Measurements from ENCODE around the gene TMCC2.

DNA sequence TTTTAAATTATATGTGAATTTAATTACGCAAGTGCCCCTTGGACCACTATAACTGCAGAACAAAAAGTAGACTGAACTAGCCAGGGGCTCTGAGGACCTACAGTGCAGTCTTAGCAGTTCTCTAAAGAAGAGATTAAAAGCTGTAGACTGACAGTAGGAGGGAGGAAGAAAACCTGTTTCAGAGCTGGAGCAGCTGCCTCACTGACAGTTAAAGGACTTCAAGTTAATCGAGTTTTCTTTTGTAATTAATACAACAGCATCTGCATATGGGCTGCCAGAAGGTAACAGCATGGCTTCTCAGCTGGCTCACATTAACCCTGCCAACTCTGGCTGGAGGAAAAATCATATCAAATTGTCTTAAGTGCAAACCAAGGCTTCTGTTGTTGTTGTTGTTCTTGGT lies 36.1 kb upstream of the TMCC2 start:
- TF ChIP-seq, protein P1, sequence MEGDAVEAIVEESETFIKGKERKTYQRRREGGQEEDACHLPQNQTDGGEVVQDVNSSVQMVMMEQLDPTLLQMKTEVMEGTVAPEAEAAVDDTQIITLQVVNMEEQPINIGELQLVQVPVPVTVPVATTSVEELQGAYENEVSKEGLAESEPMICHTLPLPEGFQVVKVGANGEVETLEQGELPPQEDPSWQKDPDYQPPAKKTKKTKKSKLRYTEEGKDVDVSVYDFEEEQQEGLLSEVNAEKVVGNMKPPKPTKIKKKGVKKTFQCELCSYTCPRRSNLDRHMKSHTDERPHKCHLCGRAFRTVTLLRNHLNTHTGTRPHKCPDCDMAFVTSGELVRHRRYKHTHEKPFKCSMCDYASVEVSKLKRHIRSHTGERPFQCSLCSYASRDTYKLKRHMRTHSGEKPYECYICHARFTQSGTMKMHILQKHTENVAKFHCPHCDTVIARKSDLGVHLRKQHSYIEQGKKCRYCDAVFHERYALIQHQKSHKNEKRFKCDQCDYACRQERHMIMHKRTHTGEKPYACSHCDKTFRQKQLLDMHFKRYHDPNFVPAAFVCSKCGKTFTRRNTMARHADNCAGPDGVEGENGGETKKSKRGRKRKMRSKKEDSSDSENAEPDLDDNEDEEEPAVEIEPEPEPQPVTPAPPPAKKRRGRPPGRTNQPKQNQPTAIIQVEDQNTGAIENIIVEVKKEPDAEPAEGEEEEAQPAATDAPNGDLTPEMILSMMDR (IDR thresholded peaks at IDR 0.05): no peak
- no peak for TF ChIP-seq EZH2 (IDR thresholded peaks at IDR 0.05)

All from neural progenitor cell (in vitro differentiated cells).